TTC549 (cell line): ENCODE results near the gene PDXK.

Experiments
- FAIRE-seq: peaks from 2 replicates; lab custom pipeline; 2012; peaks lifted over from hg19 to GRCh38; lab: Jason Lieb, UNC

The PDXK gene

DNA sequence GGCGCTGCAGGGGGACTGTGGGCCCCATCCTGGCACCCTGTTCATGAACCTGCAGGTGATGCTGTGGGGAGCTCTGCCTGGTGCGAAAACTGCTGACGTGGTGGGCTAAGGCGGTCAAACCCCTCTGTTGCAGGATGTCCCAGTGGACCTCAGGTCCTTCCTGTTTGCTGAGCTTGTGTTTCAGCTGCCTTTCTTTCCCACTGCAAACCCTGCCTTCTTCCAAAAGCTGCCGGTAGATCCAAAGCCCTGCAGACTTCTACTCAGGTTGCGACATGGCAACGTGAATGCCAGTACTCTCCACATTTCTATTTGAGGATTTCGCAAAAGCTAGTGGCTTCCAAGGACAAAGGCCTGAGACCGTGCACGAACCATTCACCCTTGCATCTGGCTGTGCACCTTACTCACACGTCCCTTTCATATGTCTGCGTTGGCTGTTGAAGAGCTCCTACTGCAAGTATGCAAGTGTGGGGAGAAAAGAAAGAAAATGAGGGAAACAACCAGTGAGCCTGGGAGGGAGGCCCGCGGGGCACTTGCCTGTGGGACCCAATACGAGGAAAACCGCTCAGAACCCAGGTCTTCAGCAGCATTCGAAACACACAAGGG lies 64.3 kb downstream of the PDXK start:
- no peak for FAIRE-seq

DNA sequence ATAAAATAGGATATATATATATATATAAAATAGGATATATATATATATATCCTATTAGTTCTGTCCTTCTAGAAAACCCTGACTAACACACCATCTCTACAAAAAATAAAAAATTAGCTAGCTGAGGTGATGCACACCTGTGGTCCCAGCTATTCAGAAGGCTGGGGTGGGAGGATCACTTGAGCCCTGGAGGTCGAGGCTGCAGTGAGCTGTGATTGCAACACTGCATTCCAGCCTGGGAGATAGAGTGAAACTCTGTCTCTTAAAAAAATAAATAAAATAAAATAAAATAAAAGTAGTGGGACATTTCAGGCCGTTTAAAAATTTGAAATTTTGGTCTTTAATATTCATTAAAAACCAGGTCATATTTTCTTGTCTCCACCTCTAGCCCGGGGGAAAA lies 66.2 kb downstream of the PDXK start:
- no peak for FAIRE-seq

DNA sequence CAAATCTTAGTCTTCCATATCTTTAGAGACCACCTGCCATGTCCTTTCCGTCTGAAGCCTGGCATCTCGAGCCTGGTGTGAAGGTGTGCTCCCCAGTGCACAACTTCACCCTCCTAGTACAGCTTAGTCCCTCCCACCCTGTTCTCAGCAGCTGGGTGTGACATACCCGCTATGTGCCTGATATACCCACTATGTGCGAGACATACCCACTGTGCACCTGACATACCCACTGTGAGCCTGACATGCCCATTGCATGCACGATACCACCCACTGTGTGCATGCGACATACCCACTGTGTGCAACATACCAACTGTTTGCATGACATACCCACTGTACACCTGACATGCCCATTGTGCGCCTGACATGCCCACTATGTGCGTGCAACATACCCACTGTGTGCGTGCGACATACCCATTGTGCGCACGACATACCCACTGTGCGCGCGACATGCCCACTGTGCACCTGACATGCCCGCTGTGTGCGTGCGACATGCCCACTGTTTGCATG lies 67.4 kb downstream of the PDXK start:
- no peak for FAIRE-seq

DNA sequence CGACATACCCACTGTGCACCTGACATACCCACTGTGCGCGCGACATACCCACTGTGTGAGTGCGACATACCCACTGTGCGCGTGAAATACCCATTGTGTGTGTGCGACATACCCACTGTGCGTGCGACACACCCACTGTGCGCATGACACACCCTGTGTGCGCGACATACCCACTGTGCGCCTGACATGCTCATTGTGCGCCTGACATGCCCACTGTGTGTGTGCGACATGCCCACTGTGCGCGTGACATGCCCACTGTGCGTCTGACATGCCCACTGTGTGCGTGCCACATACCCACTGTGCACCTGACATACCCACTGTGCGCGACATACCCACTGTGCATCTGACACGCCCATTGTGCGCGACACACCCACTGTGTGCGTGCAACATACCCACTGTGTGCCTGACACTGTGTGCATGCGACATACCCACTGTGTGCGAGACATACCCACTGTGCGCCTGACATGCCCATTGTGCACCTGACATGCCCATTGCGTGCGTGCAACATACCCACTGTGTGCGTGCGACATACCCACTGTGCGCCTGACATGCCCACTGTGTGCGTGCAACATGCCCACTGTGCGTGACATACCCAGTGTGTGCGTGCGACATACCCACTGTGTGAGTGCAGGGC lies 68.0 kb downstream of the PDXK start:
- FAIRE-seq: no peak

DNA sequence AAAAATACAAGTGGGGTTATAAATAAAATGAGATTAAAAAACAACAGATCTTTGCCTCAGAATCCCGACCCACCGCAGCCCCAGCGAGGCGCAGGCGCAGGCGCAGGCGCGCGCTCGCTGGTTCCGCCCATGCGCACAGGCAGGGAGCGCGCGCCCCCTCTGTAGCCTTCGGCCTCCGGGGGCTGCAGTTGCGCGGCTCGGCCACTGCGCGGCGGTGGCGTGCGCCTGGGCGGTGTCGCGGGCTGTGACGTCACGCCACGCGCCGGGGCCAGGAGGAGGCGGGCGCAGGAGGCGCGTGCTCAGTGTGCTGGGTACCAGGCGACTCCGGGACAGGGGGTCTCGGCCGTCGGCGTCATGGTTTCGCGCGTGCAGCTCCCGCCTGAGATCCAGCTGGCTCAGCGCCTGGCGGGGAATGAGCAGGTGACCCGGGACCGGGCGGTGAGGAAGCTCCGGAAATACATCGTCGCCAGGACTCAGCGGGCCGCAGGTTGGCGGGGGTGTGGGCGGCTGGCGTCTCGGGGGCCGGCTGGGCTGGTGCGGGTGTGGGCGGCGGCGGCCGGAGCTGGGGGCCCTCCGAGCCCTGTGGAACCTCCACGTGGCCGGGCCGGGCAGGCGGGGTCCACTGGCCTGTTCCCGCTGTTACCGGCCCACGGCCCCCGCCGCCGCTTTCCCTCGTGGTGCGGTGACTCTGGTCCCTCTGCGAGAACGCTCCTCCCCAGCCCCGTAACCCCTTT lies 70.5 kb downstream of the PDXK start, which contains the start of gene RRP1:
RRP1 (plus strand) TSS at position 302 of the 734 bp plus-strand sequence; CDS start at position 355, 53 bp downstream.
- no peak for FAIRE-seq

DNA sequence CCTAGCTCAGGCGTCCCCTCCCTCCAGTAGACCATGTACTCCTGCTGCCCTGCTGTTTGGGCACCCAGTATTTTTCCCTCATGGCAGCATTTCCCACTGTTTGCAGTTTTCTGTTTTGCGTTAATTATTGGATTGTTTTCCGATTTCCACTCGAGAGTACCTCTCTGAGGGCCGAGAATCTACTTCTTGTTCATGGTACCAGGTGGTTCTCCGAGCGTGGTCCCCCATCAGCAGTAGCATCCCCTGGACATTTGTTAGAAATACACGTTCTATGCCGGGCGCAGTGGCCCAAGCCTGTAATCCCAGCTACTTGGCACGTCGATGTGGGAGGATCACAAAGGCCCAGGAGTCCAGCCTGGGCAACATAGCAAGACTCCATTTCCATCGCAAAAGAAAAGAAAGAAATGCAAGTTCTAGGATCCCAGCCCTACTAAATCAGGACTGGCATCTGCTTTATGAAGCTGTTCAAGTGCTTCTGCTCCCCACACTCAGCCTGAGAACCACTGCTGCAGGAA lies 71.1 kb downstream of the PDXK start:
- FAIRE-seq: no peak

DNA sequence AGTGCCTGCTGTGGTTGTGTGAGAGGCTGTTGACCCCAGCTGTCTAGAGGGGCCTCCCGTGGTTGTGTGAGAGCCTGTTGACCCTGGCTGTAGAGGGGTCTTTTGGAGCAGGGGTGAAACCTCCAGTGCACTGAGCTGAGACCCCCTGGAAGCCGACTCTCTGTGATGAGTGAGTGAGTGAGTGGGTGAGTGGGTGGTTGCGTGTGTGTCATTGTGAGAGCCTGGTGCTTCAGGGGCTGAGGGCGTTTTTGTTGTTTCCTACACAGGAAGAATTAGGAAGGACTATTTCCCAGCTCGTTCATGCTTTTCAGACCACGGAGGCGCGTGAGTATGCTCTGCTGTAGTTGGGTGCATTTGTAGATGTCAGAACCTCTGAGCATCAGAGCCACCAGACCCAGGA lies 73.5 kb downstream of the PDXK start:
- no peak for FAIRE-seq

DNA sequence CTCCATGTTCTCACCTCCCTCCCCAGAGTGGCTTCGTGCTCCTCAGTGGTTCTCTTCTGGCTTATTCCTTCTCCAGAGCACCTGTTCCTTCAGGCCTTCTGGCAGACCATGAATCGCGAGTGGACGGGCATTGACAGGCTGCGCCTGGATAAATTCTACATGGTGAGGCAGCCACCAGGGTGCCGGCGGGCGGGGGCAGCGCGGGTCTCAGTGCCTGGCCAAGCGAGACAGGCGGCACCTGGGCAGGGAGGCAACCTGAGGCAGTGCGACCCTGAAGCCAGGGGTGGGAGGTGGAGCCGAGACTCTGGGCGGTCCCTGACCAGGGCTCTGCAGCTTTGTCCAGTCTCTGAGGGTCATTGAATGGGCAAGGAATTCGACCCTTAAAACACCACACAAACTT lies 74.3 kb downstream of the PDXK start:
- FAIRE-seq: no peak

DNA sequence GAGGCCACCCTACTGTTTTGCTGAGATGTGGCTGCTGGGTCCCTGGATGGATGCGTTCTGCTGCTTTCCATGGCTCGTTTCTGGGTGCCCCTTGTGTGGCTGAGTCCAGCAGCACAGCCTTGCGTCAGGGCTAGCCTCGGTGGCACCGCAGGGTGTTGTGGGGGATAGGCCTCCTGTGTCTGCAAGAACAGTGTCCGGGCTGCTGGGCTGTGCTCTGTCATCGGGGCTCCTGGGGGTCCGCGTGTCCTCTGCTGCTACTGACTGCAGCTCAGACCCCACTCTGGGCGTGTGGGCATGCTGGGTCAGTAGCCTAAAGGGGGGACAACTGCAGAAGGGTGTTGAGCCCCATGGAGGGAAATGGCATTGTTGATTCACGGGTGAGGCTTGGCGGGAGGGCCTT lies 75.4 kb downstream of the PDXK start:
- no peak for FAIRE-seq

DNA sequence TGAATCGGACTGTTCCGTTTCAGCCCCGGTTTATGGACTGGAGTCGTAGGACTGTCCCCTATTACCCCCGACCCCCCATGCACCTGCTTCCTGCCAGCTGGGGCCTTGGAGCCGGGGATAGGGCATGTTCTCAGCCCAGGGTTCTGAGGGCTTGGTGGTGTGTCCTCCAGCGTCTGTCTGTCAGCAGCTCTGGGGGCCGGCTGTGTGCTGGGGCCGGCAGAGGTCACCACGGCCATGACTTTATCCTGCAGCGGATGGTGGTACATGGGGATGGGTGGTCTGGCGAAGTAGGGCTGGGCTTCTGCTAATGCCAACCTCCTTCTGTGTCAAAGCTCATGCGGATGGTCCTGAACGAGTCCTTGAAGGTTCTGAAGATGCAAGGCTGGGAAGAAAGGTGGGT lies 75.9 kb downstream of the PDXK start:
- no peak for FAIRE-seq

DNA sequence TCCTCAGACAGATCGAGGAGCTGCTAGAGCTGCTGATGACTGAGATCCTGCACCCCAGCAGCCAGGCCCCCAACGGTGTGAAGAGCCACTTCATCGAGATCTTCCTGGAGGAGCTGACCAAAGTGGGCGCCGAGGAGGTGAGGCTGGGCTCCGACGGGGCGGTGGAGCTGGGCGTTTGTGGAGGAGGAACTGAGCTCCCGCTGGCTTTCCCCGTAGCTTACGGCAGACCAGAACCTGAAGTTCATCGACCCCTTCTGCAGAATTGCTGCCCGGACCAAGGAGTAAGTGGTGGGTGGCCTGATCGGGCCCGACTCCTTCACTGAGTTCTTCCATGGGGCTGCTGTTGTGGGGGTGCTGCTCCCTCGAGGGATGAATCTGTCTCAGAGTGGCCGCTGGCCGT lies 78.5 kb downstream of the PDXK start:
- no peak for FAIRE-seq

DNA sequence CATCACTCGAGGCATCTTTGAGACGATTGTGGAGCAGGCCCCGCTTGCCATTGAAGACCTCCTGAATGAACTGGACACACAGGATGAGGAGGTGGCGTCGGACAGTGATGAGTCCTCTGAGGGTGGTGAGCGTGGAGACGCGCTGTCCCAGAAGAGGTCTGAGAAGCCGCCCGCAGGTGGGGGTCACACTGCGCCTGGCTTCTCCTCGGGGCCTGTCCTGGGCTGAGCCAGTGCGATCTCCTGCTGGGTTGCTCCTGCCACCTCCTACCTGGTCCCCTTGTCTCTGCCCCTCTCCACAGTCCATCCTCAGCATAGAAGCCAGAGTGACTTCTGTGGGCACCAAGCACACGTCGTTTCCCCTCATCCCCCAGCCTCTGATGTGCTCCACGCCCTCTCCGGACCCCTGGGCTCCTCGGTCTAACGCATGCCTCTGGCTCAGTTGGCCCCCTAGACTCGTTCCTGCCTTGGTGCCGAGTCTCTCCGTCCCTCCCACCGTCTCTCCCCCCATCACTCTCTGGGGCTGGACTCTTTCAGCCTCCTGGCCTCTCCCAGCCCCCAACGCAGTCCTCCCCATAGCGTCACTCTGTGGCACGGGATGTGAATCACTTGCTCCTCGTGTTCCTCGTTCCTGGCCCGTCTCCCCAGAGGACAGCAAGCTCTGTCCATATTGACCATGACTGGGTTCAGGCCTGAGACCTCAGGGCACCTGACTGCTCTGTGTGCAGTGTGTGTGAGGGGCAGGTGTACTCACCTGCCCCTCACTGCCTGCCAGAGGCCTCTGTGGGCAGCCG lies 79.2 kb downstream of the PDXK start:
- no peak for FAIRE-seq

DNA sequence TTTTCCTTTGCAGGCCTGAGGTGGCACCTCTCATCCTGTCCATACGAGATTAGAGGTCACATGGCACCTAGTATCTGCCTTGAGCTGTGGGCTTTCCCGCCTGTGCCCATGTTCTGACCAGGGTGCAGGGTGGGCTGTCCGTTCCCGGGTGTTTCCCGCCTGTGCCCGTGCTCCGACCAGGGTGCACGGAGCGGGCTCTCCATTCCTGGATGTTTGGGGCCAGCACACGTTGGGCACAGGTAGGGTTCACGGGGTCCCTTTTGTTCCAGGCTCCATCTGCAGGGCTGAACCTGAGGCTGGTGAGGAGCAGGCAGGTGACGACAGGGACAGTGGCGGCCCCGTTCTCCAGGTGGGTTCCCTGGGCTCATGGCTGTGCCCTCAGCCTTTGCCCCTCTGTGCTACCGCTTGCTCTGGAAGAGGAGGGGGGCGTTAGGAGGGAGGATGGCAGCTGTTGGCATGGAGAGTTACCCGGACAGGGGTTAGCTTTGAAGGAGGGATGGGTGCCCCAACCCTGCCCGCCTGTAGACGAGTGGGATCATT lies 80.4 kb downstream of the PDXK start:
- FAIRE-seq: no peak

DNA sequence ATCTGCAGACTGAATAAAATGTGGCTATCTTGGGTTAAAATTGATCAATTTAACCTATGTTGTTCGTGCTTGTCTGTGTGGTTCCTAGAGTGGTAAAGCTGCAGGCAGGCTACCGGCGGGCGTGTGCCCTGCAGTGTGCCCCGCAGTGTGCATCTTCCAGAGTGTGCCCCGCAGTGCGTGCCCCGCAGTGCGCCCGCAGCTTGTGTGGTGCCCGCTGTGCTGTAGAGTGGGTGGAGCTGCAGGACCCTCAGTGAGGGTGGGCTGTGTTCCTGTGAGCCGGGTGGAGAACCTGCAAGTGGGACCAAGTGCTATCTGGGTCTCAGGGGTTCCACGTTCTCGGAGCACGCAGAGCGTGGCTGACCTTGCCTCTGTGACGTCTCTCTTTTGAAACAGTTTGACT lies 81.2 kb downstream of the PDXK start:
- no peak for FAIRE-seq

DNA sequence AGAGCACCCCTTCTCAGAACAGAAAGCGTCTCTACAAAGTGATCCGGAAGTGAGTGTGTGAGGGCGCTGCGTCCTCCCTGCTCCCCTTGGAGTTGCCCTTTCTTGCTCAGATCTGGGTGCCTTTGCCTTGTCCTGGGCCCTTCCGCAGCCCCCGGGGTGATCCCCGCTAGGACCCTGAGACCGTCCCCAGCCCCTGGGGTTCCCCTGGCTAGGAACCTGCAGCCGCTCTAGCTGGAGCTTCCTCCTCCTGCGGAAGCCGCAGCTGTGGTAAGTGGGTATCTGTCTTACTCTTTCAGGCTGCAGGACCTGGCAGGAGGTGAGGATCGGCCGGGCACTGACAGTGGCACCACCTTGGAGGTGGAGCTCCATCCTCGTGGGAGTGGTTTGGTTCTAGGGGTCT lies 81.6 kb downstream of the PDXK start:
- FAIRE-seq: no peak

DNA sequence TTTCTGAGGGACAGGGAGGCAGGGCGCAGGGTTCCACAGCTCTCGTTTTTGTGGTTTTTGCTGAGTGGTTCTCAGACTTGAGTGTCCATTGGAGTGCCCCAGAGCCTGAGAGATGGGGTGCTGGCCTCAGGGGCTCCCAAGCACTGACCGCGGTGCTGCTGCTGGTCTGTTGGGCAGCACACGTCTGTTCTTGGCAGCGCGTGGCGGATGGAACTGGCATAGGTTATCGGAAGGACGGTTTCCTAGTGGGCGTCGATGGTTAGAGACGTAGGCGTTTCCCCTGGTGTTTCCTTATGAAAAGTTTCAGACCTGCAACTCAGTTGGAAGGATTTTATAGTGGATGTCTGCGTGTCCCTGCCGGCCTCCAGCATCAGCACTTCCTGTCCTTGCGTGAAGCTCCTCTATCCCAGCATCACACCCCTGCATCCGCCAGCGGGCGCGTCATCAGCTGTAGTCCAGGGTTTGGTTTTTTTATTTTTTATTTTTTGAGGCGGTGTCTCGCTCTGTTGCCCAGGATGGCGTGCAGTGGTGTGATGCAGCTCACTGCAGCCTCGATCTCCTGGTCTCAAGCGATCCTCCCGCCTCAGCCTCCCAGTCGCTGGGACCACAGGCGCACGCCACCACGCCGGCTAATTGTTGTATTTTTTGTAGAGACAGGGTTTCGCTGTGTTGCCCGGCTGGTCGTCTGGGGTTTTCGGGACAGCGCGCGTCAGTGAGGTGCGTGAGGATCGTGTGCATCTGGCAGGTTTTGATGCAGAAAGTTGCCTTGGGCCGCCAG lies 82.3 kb downstream of the PDXK start:
- no peak for FAIRE-seq

DNA sequence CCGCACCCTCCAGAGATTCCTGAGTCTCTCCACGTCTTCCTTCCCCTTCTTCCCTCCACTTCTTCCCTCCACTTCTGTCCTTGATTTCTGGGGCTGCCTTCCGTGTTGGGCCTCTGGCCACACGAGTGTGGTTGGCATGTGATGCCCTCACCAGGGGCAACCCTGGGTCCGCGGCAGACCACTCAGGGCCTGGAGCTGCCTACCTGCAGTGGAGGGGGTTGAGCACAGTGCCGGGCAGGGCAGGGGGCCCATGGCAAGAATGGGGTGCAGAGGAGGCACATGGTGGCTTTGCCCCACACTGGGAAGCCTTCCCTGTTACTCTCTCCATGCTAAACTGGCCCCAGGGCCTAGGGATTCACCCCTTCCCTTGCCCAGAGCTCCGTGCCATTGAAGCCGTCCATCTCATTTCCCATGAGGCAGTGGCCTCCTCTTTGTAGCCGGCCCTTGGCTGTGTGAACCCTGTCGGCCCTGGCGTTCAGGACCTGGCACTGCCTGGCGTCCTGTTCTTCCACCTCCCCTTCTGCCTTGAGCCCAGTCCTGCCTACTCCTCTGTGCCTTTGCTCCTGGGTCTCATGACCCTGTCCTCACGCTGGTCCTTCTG lies 83.9 kb downstream of the PDXK start:
- FAIRE-seq: no peak

DNA sequence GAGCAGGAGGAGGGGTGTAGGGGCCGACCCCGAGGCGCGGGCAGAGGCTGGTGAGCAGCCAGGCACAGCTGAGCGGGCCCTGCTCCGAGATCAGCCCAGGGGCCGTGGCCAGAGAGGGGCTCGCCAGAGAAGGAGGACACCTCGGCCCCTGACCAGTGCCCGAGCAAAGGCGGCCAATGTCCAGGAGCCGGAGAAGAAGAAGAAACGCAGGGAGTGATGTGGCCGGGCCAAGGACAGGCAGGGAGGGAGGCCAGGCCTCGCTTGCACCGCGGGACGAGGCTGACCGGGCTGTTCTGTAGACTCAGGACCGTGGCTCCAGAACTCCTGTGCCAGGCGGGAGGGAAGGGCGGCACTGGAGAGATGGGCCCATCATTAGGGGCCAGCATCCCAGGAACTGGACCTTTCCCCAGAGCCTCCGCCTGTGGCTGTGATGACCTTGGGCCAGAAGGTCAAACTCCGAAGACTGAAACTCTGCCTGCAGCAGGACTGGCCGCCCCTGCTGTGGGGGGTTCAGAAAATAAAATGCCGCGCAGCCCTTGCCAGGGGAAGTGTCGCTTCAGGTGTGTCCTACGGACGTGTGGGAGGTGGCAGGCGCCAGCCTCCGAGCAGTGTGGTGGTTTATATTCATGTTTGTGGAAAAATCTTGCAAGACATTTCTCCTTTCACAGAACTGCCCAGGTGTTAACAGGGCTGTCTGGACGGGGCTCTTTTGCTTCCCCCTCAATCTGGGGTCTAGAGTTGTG lies 84.8 kb downstream of the PDXK start:
- FAIRE-seq: no peak

DNA sequence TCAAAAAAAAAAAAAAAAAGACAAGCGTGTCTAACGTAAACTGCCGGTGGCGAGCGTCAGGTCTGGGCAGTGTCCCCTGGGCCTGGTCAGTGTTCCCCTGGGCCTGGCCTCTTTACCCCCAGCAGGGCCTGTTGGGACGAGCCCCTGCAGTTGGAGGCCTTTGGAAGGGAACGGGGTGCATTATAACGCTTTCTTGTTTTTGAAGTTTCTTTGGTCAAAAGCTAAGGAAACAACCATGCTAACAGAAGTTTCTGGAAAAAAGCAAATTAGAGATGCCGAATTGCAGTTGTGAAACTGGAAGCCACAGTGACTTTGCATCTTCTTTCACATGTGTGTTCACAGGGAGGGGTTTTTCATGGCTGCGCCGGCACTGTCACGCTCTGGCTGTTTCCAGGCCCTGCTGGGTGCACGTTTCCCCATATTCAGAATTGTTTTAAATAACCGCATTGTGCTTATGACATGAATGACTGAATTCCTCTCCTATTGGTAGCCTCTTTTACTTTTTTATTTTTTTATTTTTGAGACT lies 86.4 kb downstream of the PDXK start:
- no peak for FAIRE-seq
